BLaER1 (cell line): ENCODE data around the gene SRCIN1.
A peak's percentile ranks its signal among the peaks of the same experiment; 100 is the strongest.

Source experiments
- H3K27ac ChIP-seq: shearing (Covaris generic); formaldehyde crosslinking; 2 replicates; pipeline ENCODE4 v1.8.1; 2022
- H3K27me3 ChIP-seq: shearing (Covaris generic); formaldehyde crosslinking; 2 replicates; pipeline ENCODE4 v1.8.1; 2022
- H3K36me3 ChIP-seq: shearing (Covaris generic); formaldehyde crosslinking; 2 replicates; pipeline ENCODE4 v1.8.1; 2022
- H3K4me1 ChIP-seq: shearing (Covaris generic); formaldehyde crosslinking; 2 replicates; pipeline ENCODE4 v1.8.1; 2022
- H3K4me2 ChIP-seq: shearing (Covaris generic); formaldehyde crosslinking; 2 replicates; pipeline ENCODE4 v1.8.1; 2022
- H3K4me3 ChIP-seq: shearing (Covaris generic); formaldehyde crosslinking; 2 replicates; pipeline ENCODE4 v1.8.1; 2022
- H3K9ac ChIP-seq: shearing (Covaris generic); formaldehyde crosslinking; 2 replicates; pipeline ENCODE4 v1.8.1; 2022
- H3K9me3 ChIP-seq: shearing (Covaris generic); formaldehyde crosslinking; 2 replicates; pipeline ENCODE4 v1.8.1; 2022
- H4K20me1 ChIP-seq: shearing (Covaris generic); formaldehyde crosslinking; 2 replicates; pipeline ENCODE4 v1.8.1; 2022
- Cebpa-rat ChIP-seq: shearing (Covaris generic); IDR thresholded peaks from 2 replicates; pipeline ENCODE4 v1.8.1; 2022

Gene SRCIN1

DNA sequence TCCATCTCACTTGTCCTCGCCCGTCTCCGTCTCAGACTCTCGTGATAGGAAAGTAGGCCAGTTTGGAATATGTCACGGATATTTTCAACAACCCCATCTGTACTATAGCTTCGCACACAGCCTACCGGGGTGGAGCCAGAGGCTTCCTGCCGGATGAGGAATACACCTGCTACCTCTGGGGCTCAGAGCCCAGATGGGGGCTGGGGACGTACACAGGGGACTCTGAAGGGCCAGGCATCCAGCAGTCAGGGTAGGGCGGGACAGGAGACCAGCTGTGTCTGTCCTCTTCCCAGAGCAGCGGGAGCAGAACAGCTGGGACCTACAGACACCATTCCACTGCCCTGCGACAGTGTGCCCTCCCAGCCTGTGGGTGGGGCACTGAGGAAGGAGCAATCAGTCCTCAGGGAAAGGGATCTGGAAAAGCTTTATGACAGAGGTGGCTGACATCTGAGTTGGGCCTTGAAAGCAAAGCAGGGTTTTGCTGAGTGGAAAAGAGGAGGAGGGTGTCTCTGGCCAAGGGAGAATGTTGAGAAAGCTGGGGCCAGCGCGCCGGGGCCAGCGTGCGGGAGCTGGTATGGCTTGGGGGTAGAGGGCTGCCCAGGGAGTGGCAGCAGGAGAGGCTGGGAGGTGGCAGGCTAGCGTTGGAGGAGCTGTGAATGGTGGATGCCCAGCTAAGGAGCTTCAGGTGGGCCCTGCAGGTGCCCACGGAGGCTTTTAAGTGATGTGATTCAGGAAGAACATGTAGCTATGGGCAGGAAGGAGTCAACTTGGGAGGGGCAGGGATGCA is 11.5 kb upstream of the SRCIN1 start:
- H3K9me3 ChIP-seq = peaks cover under 1% of the 10 kb centered on the region; the same call in 1 of the 2 replicates
- H4K20me1 ChIP-seq = no peaks in the 10 kb centered on the region
- no peak overlapping the region for H3K4me3 ChIP-seq
- no peaks in the 10 kb centered on the region for H3K36me3 ChIP-seq
- H3K4me1 ChIP-seq = peaks cover 13% of the 10 kb centered on the region; the same call in 1 of the 2 replicates
- no peaks in the 10 kb centered on the region for H3K27me3 ChIP-seq
- no peak overlapping the region for H3K9ac ChIP-seq
- H3K4me2 ChIP-seq = no peak overlapping the region
- no peak for TF ChIP-seq Cebpa-rat
- no peak overlapping the region for H3K27ac ChIP-seq

DNA sequence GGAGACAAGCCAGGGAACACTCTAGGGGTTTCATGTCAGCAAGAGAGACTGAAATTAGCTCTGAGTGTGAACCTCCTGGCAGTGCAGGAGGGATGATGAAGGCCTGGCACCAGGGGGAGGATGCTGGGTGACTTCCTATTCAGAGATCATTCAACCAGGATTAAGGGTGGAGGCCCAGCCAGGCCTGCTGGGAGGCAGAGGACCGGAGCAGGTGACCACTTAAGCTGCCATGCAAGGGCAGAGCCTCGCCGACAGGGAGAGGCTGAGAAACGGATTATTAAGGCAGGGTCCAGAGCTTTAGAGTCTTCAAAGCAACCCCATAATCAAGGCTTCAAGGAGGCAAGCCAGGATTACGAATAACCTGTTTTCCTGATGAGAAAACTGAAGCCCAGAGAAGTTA is 10.6 kb upstream of the SRCIN1 start:
- Histone ChIP-seq H3K4me2 (peak overlapping the region; percentile 0; the same call in 1 of the 2 replicates), H3K9ac (no peak overlapping the region), H3K36me3 (no peaks in the 10 kb centered on the region), H4K20me1 (no peaks in the 10 kb centered on the region), H3K4me3 (no peak overlapping the region), H3K27me3 (no peaks in the 10 kb centered on the region), H3K4me1 (peaks cover 13% of the 10 kb centered on the region; the same call in 1 of the 2 replicates), H3K27ac (no peak overlapping the region), H3K9me3 (peaks cover 9% of the 10 kb centered on the region)
- no peak for TF ChIP-seq Cebpa-rat

DNA sequence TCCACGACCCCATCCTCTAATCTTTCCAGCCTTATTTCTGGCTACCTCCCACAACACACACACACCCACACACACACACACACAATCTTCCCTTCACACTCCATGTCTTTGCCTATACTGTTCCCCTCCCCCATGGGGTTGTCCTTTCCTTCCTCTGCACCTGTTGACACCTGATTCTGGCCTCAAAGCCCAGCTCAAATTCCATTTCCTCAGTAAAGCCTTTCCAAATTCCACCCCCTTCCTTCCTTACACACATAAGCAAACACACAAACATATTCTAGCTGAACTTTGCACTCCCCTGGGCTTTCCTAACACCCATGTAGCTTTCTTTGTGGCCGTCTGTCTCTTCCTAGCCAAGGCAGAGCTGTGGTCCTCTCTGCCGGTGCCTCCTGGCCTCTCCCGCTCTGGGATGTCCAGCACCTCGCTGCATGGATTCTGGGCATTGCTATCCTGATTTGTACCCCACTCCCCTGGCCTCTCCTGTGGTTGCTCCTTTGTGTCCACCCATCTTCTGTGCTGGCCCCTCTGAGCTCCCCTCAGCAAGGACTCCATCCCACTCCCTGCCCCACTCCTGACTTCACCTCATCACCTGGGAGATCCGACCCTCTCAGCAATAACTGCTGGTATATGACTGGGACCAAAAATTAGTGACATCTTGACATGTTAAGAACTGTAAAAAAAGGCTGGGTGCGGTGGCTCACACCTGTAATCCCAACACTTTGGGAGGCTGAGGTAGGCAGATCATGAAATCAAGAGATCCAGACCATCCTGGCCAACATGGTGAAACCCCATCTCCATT is 8.4 kb upstream of the SRCIN1 start:
- no peak overlapping the region for H3K4me2 ChIP-seq
- no peak overlapping the region for H3K4me3 ChIP-seq
- no peaks in the 10 kb centered on the region for H4K20me1 ChIP-seq
- H3K27me3 ChIP-seq = 0 out of 2 replicates have a peak, but pooled peaks cover 5% of the 10 kb centered on the region
- H3K9ac ChIP-seq = no peak overlapping the region
- H3K9me3 ChIP-seq = peaks cover 9% of the 10 kb centered on the region
- no peak overlapping the region for H3K27ac ChIP-seq
- TF ChIP-seq Cebpa-rat = no peak
- no peaks in the 10 kb centered on the region for H3K36me3 ChIP-seq
- H3K4me1 ChIP-seq = peaks cover 13% of the 10 kb centered on the region; the same call in 1 of the 2 replicates

DNA sequence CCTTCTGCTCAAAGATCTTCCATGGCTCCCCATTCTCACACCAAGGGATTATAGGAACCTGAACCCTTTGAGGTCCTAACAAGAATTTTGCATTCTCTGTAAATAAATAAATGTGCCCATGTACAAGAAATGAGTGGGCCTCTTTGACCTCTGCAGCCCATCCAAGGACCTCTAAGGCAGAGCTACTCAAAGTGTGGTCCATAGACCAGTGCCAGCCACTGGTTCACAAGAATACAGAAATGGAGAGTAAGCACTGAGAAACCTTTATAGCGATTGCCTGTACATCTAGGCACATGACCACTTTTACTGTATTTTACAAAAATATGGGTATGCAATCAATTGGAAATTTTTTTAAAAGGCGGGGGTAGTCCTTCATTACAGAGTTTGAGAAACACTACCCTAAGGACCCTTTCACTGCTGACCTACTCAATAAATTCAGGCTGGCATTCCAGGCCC is 7.8 kb upstream of the SRCIN1 start:
- H3K9me3 ChIP-seq = peaks cover 9% of the 10 kb centered on the region
- no peaks in the 10 kb centered on the region for H3K36me3 ChIP-seq
- no peak overlapping the region for H3K27ac ChIP-seq
- no peak overlapping the region for H3K4me2 ChIP-seq
- no peak overlapping the region for H3K9ac ChIP-seq
- H4K20me1 ChIP-seq = no peaks in the 10 kb centered on the region
- peaks cover 13% of the 10 kb centered on the region; the same call in 1 of the 2 replicates for H3K4me1 ChIP-seq
- H3K4me3 ChIP-seq = no peak overlapping the region
- 0 out of 2 replicates have a peak, but pooled peaks cover 8% of the 10 kb centered on the region for H3K27me3 ChIP-seq
- no peak for TF ChIP-seq Cebpa-rat

DNA sequence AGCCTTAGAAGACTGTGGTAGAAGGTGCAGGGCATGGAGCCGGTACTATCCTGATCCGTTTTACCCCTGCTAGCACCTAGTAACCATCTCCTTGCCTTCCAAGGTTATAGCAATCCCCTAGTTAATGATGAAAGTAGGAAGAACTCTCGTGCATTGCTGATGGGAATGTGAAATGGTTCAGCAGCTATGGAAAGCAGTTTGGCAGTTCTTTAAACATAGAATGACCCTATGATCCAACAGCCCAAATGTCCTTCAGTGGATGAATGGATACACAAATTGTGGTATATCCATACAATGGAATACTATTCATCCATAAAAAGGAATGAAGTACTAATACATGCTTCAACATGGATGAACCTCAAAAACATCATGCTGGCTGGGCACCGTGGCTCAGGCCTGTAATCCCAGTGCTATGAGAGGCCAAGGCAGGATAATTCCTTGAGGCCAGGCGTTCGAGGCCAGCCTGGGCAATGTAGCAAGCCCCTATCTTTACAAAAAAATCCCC is 6.2 kb upstream of the SRCIN1 start:
- Histone ChIP-seq H3K27me3 (peaks cover 24% of the 10 kb centered on the region), H3K4me2 (no peak overlapping the region), H3K36me3 (no peaks in the 10 kb centered on the region), H3K27ac (no peak overlapping the region), H3K4me3 (no peak overlapping the region), H3K9ac (no peak overlapping the region), H4K20me1 (no peaks in the 10 kb centered on the region), H3K4me1 (peaks cover 16% of the 10 kb centered on the region), H3K9me3 (peaks cover 9% of the 10 kb centered on the region)
- TF ChIP-seq Cebpa-rat = no peak

DNA sequence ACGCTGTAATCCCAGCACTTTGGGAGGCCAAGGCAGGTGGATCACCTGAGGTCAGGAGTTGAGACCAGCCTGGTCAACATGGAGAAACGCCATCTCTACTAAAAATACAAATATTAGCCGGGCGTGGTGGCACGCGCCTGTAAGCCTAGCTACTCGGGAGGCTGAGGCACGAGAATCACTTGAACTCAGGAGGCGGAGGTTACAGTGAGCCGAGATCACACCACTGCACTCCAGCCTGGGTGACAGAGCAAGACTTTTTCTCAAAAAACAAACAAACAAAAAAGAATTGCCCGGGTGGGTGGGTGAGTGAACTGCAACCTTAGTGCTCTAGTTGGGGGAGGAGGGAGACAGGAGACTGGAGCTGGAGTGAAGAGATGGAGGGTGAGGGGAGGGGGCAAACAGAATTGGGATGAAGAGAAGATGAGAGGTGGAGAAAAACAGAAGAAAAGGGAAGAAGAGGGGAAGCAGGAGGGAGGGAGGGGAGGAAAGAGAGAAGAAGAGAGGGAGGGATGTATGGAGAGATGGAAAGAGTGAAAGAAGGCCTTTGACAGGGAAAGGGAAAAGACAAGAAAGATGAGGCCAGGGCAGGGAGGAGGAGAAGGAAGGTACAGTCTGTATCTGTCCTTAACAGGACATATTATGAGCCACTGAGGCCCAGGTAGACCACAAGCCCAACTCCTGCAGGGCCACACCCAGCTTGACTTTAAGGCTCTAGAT is 5.5 kb upstream of the SRCIN1 start:
- Histone ChIP-seq H3K4me2 (no peak overlapping the region), H3K4me3 (no peak overlapping the region), H4K20me1 (no peaks in the 10 kb centered on the region), H3K27me3 (peaks cover 31% of the 10 kb centered on the region), H3K36me3 (no peaks in the 10 kb centered on the region), H3K9ac (no peak overlapping the region), H3K4me1 (peaks cover 21% of the 10 kb centered on the region), H3K9me3 (peaks cover 9% of the 10 kb centered on the region), H3K27ac (no peak overlapping the region)
- TF ChIP-seq Cebpa-rat = no peak

DNA sequence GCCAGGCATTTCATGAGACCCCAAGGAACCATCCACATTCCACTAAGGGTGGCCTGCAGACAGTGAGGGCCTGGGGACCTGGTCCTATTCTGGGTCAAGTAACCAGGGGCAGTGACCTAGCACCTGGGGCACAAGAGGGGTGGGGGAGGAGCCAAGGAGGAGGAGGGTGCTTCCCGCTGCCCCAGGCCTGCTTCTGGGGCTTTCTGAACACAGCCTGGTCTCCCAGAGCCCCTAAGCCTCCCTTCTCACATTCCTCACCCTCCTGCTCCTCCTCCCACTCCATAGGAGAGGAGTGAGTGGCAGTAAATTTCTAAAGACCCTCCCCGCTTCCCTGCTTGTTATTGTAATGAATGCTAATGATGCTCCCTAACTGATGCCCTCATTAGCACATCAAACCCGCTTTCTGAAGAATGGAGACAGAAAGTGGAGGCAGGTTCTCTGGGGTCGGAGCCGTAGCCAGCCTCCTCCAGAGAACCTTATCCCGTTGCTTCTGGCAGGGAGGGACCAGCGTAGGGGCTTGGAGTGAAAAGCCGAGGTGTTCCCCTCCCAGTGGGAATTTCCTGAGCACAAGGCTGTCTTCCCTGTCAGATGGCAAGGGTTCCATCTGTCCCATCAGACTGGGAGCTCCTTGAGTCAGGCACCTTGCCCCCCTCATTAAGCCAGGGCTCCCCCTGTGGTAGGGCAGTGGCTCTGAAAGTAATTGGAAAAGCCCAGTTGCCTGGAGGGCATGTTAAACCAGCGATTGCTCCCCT is 3.7 kb upstream of the SRCIN1 start:
- H3K27ac ChIP-seq = no peak overlapping the region
- peaks cover 9% of the 10 kb centered on the region for H3K9me3 ChIP-seq
- no peak overlapping the region for H3K4me3 ChIP-seq
- H3K9ac ChIP-seq = no peak overlapping the region
- H3K36me3 ChIP-seq = no peaks in the 10 kb centered on the region
- H3K4me2 ChIP-seq = no peak overlapping the region
- peaks cover 46% of the 10 kb centered on the region for H3K27me3 ChIP-seq
- no peak for TF ChIP-seq Cebpa-rat
- H3K4me1 ChIP-seq = peaks cover 14% of the 10 kb centered on the region
- H4K20me1 ChIP-seq = no peaks in the 10 kb centered on the region

DNA sequence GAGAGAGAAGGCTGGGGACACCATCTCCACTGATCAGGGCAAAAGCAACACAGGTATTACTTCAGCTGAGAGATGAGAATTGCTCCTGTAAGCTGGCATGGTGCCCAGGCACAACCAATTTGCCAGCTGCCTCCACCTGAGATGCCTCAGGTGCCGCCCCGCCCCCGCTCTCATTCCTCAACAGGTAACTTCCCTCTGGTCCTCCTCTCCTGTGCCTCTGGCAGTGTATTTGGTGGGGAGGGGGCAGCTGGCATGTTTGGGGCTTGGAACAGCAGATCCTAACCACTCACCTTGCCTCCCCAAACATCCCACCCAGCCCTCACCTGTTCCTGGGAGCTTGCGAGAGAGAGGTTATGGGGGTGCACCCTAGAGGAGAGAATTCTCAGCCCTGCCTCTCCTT is 2.9 kb upstream of the SRCIN1 start:
- Histone ChIP-seq H3K27me3 (peaks cover 54% of the 10 kb centered on the region), H3K9ac (no peak overlapping the region), H3K4me2 (no peak overlapping the region), H3K9me3 (peaks cover 9% of the 10 kb centered on the region), H3K4me1 (peaks cover 15% of the 10 kb centered on the region), H3K4me3 (no peak overlapping the region), H3K27ac (no peak overlapping the region), H4K20me1 (0 out of 2 replicates have a peak, but pooled peaks cover 8% of the 10 kb centered on the region), H3K36me3 (no peaks in the 10 kb centered on the region)
- TF ChIP-seq Cebpa-rat = no peak
